Pancreas (tissue), 10 donors: ENCODE data around the gene HDAC11. TPM values are rescaled to one million over a fixed set of nuclear protein-coding genes. Genes with fewer than 3 reads are reported as not detected.

Experiments
- ATAC-seq, 4 donors: fragments of 200-7000 bp; cut with Tn5 transposase; one replicate each; pipeline versions ENCODE4 v1.8.0 to v1.9.1; 2020; ENCODE audit warnings: mild to moderate bottlenecking in 4 of 4, moderate library complexity in 4 of 4
- DNase-seq, 6 donors: peaks; one replicate each; pipeline ENCODE4 v3.0.0-alpha.2; 2020
- FAIRE-seq: peaks from 2 replicates; lab custom pipeline; 2012; peaks lifted over from hg19 to GRCh38; lab: Jason Lieb, UNC
- H3K27ac ChIP-seq, 4 donors: fragments of 200-600 bp; sonication (generic); 1 replicate in 3 of 4; 2 replicates in 1 of 4; pipeline versions ENCODE4 v1.5.0 to v1.8.0; 2020
- H3K27me3 ChIP-seq, 4 donors: fragments of 200-600 bp; one replicate each; pipeline ENCODE4 v1.8.0; 2021
- H3K36me3 ChIP-seq, 3 donors: fragments of 200-600 bp; sonication (generic) in 1 of 3; one replicate each; pipeline versions ENCODE4 v1.5.0 to v1.8.0; 2020 to 2021
- H3K4me1 ChIP-seq, 3 donors: fragments of 200-600 bp; one replicate each; pipeline ENCODE4 v1.8.0; 2021
- H3K4me3 ChIP-seq, 4 donors: fragments of 200-600 bp; sonication (generic) in 2 of 4; one replicate each; pipeline versions ENCODE4 v1.5.0 to v1.8.0; 2020 to 2021
- H3K9me3 ChIP-seq, 4 donors: fragments of 200-600 bp; one replicate each; pipeline ENCODE4 v1.8.0; 2021
- CTCF ChIP-seq, 4 donors: fragments of 200-600 bp; sonication (generic) in 3 of 4; IDR thresholded peaks; one replicate each; pipeline versions ENCODE4 v1.5.0 to v1.8.0; 2021; ENCODE audit warnings: antibody characterized with exemption in 4 of 4
- WGBS, 2 donors: extraction: QIAGEN DNeasy Blood & Tissue Kit; methylation state at CpG; one replicate each; pipeline ENCODE4 v1.1.7; 2013; 5-methylcytosine and 5-hydroxymethylcytosine counted together
- intact Hi-C, 3 donors: fragments of 100-400 bp; cut with DNase I; formaldehyde crosslinking; loops; one replicate each; pipeline versions ENCODE4 v1.11.1 to v1.14.2; 2022
- polyA plus RNA-seq, 2 donors: library from polyadenylated mRNA; stranded (reverse); fragments of 200-250 nt; gene quantifications; one replicate each; pipeline ENCODE4 v1.2.3, GENCODE V29; 2013
- total RNA-seq, 6 donors: library from RNA; stranded (reverse); fragmentation: NEBNext Ultra II Directional in 4 of 6; extraction: Animal tissue kit (Norgen Biotek cat#: 25700) in 4 of 6; gene quantifications; one replicate each; pipeline versions ENCODE4 v1.2.1 to v1.2.4, GENCODE V29; 2021 to 2023
- donor health status: healthy with polysubstance abuse.
- donor health status: DM: no; HTN: no; CAD: no; lungs with moderate emphysema.
- donor health status: DM: no; HTN: no; CAD: no.
- donor health status: control.
- donor health status: control.
- donor health status: Bipolar disorder and iron deficiency.
- donor health status: DM: yes; HTN: yes; CAD: no.
- donor health status: DM: no; HTN: no; CAD: no.
- donor health status: DM: no; HTN: no; CAD: no.
- donor health status: DM: yes; HTN: yes; CAD: no.

The HDAC11 gene
- total and polyA plus RNA-seq, 8 donors, result 20.4 to 40.3 (median 26.8) TPM

GRCh38 chr3:13513913-13514517, 33.9 kb downstream of the HDAC11 start:
- Histone ChIP-seq H3K4me3 (no peak overlapping the region), H3K4me1 (no peaks in the 10 kb centered on the region), H3K36me3 (no peaks in the 10 kb centered on the region), H3K27ac (no peak overlapping the region), H3K27me3 (no peaks in the 10 kb centered on the region), H3K9me3 (no peaks in the 10 kb centered on the region)
- peak in 3 of 6 donors; percentile 3 to 44 (median 32) for DNase-seq
- ATAC-seq, result no peak
- WGBS, 2 donors, result 75 to 86% methylated on average over 10 of the region's 10 CpGs
- no peak for TF ChIP-seq CTCF (IDR thresholded peaks at IDR 0.05)
- intact Hi-C loops, result no loop called here
- no peak for FAIRE-seq

GRCh38 chr3:13514639-13515435, 34.7 kb downstream of the HDAC11 start:
- ATAC-seq (no peak), FAIRE-seq (no peak), DNase-seq (no peak)
- H3K27ac ChIP-seq, result no peak overlapping the region
- no peaks in the 10 kb centered on the region for H3K27me3 ChIP-seq
- no peaks in the 10 kb centered on the region for H3K9me3 ChIP-seq
- H3K36me3 ChIP-seq, result no peaks in the 10 kb centered on the region
- intact Hi-C loops, result no loop called here
- no peak overlapping the region for H3K4me3 ChIP-seq
- 76 to 86% methylated on average over 6 of the region's 6 CpGs for WGBS, 2 donors
- no peak for TF ChIP-seq CTCF (IDR thresholded peaks at IDR 0.05)
- H3K4me1 ChIP-seq, result no peaks in the 10 kb centered on the region

DNA sequence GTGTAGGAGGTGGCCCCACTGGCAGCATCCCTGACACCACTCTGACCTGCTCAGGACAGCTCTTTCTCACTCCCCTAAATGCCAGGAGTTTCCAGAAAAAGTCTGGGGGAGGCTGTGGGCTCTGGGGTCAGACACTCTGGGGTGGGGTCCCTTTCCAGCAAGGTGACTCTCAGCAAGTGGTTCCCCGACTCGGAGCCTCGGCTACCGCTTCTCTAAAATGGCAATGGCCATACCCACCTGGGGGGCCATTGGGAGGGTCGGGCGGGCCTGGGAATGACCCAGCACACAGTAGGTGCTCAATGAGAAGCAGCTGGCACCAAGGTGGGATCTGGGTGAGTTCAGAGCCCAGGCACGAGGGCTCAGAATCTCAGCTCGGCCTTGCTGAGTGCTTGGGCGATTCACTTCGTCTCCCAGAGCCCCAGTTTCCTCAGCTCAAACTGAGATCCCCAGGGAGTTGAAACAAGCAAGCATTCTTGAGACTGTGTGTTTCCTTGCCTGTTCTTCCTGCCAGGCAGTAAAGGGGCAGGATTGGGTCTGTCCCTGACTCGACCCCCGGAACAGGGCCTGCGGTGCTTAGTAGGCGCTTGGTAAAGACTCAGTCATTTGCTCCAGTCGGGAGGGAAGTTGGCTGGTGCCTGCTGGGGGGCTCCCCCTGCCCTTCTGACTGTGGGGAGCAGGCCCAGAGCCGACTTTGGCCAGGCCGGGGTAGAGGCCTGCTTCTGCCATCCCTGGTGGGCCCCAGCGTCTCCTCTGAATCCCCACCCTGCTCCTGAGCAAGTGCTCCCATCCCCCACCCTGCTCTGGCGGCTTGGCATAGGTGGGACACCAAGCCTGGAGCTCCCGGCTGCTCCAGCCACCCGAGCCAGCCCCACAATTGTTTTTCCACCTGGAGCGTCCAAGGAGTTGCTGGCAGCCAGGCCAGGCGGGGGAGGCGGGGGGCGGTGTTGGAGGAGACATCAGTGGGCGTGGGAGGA, 36.0 kb downstream of the HDAC11 start:
- intact Hi-C loops, result no loop called here
- no peaks in the 10 kb centered on the region for H3K4me1 ChIP-seq
- no peak for TF ChIP-seq CTCF (IDR thresholded peaks at IDR 0.05)
- no peaks in the 10 kb centered on the region for H3K36me3 ChIP-seq
- peak in 2 of 6 donors; percentile 27 to 50 for DNase-seq
- H3K27ac ChIP-seq, result no peak overlapping the region
- FAIRE-seq, result no peak
- H3K27me3 ChIP-seq, result no peaks in the 10 kb centered on the region
- no peaks in the 10 kb centered on the region for H3K9me3 ChIP-seq
- no peak for ATAC-seq
- WGBS, 2 donors, result 82 to 87% methylated on average over 25 to 26 of the region's 26 CpGs
- no peak overlapping the region for H3K4me3 ChIP-seq

- no peaks in the 10 kb centered on the region for H3K9me3 ChIP-seq
- no peaks in the 10 kb centered on the region for H3K4me1 ChIP-seq
- DNase-seq (peak in 1 of 6 donors; percentile 28), ATAC-seq (peak in 1 of 4 donors; percentile 5), FAIRE-seq (no peak)
- H3K27me3 ChIP-seq, result no peaks in the 10 kb centered on the region
- H3K36me3 ChIP-seq, result no peaks in the 10 kb centered on the region
- H3K4me3 ChIP-seq, result no peak overlapping the region
- no peak for TF ChIP-seq CTCF (IDR thresholded peaks at IDR 0.05)
- no peak overlapping the region for H3K27ac ChIP-seq
- 90 to 93% methylated on average over 9 of the region's 9 CpGs for WGBS, 2 donors
- intact Hi-C loops, result no loop called here
Measured at GRCh38 chr3:13516760-13517135, 36.6 kb downstream of the HDAC11 start.
